ENCODE measurements around the gene MAGI1.

DNA sequence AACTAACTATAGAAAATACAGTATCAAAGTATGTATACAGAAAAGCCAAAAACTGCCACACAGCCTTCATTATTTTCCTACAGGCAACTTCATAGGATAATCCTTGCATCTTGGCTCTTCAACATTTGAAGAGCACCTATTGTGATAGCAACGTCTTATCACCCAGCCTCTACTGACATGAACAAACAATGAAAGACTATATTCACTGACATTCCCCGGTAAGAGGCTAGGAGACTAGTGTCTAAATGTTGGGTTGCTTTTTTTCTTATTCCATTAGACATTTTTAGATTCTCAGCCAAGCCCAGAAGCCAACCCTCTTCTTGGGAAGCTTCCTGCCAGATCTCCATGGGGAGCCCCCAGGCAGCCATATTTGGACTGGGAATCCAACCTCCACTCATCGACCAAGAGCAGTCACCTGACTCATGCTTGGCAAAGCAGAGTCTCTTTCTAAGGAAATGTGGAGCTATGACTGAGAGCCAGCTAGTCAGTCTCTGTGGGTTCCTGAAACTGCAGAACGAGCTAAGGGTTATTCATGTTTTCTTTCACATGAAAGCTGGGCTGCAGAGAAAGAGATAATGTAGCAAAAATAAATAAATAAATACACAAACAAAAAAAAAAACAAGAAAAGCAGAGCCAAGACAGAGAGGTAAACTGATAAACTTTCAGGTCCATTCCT is 227.5 kb downstream of the MAGI1 start:
- TF ChIP-seq, protein P1, sequence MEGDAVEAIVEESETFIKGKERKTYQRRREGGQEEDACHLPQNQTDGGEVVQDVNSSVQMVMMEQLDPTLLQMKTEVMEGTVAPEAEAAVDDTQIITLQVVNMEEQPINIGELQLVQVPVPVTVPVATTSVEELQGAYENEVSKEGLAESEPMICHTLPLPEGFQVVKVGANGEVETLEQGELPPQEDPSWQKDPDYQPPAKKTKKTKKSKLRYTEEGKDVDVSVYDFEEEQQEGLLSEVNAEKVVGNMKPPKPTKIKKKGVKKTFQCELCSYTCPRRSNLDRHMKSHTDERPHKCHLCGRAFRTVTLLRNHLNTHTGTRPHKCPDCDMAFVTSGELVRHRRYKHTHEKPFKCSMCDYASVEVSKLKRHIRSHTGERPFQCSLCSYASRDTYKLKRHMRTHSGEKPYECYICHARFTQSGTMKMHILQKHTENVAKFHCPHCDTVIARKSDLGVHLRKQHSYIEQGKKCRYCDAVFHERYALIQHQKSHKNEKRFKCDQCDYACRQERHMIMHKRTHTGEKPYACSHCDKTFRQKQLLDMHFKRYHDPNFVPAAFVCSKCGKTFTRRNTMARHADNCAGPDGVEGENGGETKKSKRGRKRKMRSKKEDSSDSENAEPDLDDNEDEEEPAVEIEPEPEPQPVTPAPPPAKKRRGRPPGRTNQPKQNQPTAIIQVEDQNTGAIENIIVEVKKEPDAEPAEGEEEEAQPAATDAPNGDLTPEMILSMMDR (IDR thresholded peaks at IDR 0.05), result no peak
- TF ChIP-seq POLR2A (IDR thresholded peaks at IDR 0.05) (no peak), POLR2AphosphoS5 (IDR thresholded peaks at IDR 0.05) (no peak), EP300 (IDR thresholded peaks at IDR 0.05) (no peak)
